ENCODE measurements around the gene SETBP1.

The SETBP1 gene

DNA sequence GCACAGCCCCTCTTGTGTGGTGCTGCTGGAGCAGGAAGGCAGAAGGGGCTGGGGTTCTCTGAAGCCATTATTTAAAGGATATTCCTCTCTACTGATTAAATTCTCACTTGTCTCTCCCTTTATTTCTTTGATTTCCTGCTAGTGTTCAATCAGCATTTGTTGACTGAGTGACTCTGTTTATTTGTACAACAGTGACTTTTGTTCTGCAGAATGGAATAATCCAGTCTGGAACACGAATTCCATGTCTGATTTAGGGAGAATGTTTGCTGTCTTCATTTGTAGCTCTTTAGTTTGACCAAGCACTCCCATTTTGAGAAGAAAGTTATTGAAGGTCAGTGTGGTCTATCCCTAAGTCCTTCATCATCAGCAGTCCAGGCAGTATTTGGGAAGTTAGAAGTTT lies 141.2 kb downstream of the SETBP1 start:
- peaks cover 31% of the 10 kb centered on the region for H3K4me1 ChIP-seq
- H3K9ac ChIP-seq: no peak overlapping the region
- H3K79me2 ChIP-seq: no peaks in the 10 kb centered on the region
- H3K4me2 ChIP-seq (ENCODE audit: low read length): no peak overlapping the region
- H3K9me3 ChIP-seq (ENCODE audit: control insufficient read depth, low read length): no peaks in the 10 kb centered on the region
- no peaks in the 10 kb centered on the region for H3K27me3 ChIP-seq (ENCODE audit: control insufficient read depth, insufficient read depth, low read length)
- H3K4me3 ChIP-seq (ENCODE audit: low read depth, low read length): no peak overlapping the region
- H2AFZ ChIP-seq: no peak overlapping the region
- TF ChIP-seq, protein P1, sequence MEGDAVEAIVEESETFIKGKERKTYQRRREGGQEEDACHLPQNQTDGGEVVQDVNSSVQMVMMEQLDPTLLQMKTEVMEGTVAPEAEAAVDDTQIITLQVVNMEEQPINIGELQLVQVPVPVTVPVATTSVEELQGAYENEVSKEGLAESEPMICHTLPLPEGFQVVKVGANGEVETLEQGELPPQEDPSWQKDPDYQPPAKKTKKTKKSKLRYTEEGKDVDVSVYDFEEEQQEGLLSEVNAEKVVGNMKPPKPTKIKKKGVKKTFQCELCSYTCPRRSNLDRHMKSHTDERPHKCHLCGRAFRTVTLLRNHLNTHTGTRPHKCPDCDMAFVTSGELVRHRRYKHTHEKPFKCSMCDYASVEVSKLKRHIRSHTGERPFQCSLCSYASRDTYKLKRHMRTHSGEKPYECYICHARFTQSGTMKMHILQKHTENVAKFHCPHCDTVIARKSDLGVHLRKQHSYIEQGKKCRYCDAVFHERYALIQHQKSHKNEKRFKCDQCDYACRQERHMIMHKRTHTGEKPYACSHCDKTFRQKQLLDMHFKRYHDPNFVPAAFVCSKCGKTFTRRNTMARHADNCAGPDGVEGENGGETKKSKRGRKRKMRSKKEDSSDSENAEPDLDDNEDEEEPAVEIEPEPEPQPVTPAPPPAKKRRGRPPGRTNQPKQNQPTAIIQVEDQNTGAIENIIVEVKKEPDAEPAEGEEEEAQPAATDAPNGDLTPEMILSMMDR (IDR thresholded peaks at IDR 0.05): no peak
- H3K36me3 ChIP-seq (ENCODE audit: control insufficient read depth, insufficient read depth, low read length): no peaks in the 10 kb centered on the region
- H3K27ac ChIP-seq: no peak overlapping the region

DNA sequence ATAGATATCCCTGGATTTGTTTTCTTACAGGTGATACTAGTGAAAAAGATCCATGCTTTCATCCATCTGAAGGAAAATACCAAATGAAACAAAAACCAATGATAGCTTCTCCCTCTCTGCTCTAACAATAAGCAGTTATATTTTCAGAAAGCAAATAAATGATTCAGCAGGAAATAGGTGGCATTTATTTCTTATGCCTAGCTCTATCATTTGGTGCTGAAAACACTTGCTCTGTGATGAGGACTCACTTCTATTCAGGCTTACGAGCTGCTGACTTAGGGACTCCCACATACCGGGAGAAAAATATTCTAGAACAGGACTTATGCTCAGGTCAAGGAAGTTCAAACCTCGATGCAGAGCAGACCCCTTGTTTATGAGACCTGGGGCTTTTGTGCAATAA lies 142.6 kb downstream of the SETBP1 start:
- Histone ChIP-seq H3K9me3 (ENCODE audit: control insufficient read depth, low read length) (no peaks in the 10 kb centered on the region), H3K9ac (no peak overlapping the region), H3K4me3 (ENCODE audit: low read depth, low read length) (no peak overlapping the region), H3K4me1 (peaks cover 25% of the 10 kb centered on the region), H3K4me2 (ENCODE audit: low read length) (no peak overlapping the region), H3K36me3 (ENCODE audit: control insufficient read depth, insufficient read depth, low read length) (no peaks in the 10 kb centered on the region), H3K27ac (no peak overlapping the region), H3K27me3 (ENCODE audit: control insufficient read depth, insufficient read depth, low read length) (no peaks in the 10 kb centered on the region), H2AFZ (no peak overlapping the region), H3K79me2 (no peaks in the 10 kb centered on the region)
- TF ChIP-seq, protein P1 (IDR thresholded peaks at IDR 0.05): no peak

DNA sequence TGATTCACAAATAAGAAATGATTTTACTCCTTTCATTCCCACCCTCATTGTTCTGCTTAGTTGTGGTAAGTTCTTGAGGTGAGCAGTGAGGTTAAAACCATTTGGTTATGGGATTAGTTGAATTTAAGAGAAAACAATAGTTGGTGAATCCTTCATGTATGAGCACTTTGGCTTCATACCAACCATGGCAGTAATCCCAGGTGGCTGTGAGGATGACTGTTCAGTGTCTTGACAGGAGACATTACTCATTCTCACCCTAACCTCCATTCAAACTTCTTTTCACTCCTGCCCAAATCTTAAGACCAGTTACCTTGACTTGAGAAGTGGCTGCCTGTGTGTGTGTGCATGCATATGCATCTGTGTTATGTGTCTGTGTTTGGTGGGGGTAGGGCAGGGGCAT lies 143.1 kb downstream of the SETBP1 start:
- H3K4me1 ChIP-seq: peaks cover 24% of the 10 kb centered on the region
- TF ChIP-seq, protein P1 (IDR thresholded peaks at IDR 0.05): no peak
- H3K9me3 ChIP-seq (ENCODE audit: control insufficient read depth, low read length): no peaks in the 10 kb centered on the region
- H3K4me2 ChIP-seq (ENCODE audit: low read length): no peak overlapping the region
- no peak overlapping the region for H2AFZ ChIP-seq
- no peak overlapping the region for H3K9ac ChIP-seq
- H3K4me3 ChIP-seq (ENCODE audit: low read depth, low read length): no peak overlapping the region
- peaks cover 2% of the 10 kb centered on the region for H3K79me2 ChIP-seq
- no peaks in the 10 kb centered on the region for H3K27me3 ChIP-seq (ENCODE audit: control insufficient read depth, insufficient read depth, low read length)
- no peaks in the 10 kb centered on the region for H3K36me3 ChIP-seq (ENCODE audit: control insufficient read depth, insufficient read depth, low read length)
- no peak overlapping the region for H3K27ac ChIP-seq

DNA sequence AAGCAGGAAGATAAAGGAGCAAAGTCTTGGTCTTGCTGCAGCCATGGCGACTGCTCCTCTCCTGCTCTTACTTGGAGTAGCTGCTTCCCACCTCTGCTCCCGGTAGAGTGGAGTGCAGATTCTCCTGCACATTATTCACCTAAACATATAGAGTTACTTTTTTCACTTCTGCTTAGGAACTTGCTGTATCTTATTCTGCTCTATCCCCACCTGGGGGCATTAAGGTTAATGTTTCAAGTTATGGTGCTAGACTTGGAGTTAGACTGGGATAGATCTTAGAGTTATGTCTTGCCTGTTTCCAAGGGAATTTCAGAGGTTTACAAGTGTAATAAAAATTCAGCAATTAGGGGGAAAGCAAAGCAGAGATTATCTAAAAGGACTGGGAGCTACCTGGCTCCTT lies 144.2 kb downstream of the SETBP1 start:
- Histone ChIP-seq H2AFZ (peak overlapping the region; percentile 44), H3K36me3 (ENCODE audit: control insufficient read depth, insufficient read depth, low read length) (no peaks in the 10 kb centered on the region), H3K9ac (no peak overlapping the region), H3K4me2 (ENCODE audit: low read length) (no peak overlapping the region), H3K27ac (peak overlapping the region; percentile 55), H3K4me1 (peaks cover 24% of the 10 kb centered on the region), H3K79me2 (peaks cover 5% of the 10 kb centered on the region), H3K9me3 (ENCODE audit: control insufficient read depth, low read length) (no peaks in the 10 kb centered on the region), H3K4me3 (ENCODE audit: low read depth, low read length) (no peak overlapping the region), H3K27me3 (ENCODE audit: control insufficient read depth, insufficient read depth, low read length) (no peaks in the 10 kb centered on the region)
- TF ChIP-seq, protein P1 (IDR thresholded peaks at IDR 0.05): no peak

DNA sequence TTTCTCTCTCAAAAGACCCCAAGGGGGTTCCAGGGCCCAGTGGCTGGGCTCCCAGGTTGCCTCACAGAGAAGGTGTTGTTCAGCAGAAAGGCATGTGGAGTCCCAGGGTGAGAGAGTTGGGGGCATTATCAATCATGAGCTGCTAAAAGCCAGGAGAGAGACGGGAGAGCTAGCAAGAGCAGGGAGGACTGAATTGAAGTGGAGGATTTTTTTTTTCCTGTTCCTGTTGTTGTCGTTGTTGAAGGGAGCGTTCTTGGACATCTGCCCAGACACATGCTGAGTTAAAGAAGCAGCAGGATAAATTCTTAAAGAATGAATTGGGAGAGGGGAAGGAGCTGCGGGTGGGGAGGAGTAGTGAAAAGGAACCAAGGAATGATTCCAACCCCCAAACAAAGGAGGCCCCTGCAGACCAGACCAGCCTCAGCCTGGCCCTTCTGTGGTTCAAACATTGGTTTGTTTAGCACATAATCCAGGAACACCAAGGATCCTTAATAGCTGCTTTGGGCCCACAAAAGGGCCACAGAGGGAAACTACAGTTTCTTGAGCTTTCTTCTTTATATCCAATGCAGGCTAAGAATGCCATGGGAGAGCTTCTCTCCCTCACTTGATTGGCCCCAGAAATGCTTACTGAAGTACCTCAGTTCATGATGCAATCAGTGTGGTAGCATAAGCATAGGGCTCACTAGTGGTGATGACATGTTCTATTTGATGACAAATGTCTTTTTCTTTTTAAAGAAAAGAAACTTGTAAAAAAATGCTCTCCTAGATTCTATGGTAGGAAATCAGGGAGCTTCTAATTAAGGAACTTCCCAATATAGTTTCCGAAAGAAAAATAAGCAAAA lies 146.0 kb downstream of the SETBP1 start:
- H3K27ac ChIP-seq: peak overlapping the region; percentile 59
- H3K9me3 ChIP-seq (ENCODE audit: control insufficient read depth, low read length): no peaks in the 10 kb centered on the region
- no peak overlapping the region for H3K9ac ChIP-seq
- peaks cover 24% of the 10 kb centered on the region for H3K4me1 ChIP-seq
- H3K27me3 ChIP-seq (ENCODE audit: control insufficient read depth, insufficient read depth, low read length): no peaks in the 10 kb centered on the region
- H3K4me2 ChIP-seq (ENCODE audit: low read length): no peak overlapping the region
- TF ChIP-seq, protein P1 (IDR thresholded peaks at IDR 0.05): no peak
- peaks cover 5% of the 10 kb centered on the region for H3K79me2 ChIP-seq
- no peak overlapping the region for H3K4me3 ChIP-seq (ENCODE audit: low read depth, low read length)
- H3K36me3 ChIP-seq (ENCODE audit: control insufficient read depth, insufficient read depth, low read length): no peaks in the 10 kb centered on the region
- H2AFZ ChIP-seq: peak overlapping the region; percentile 21

Data from parathyroid adenoma (tissue), 2 donors.